Measurements from ENCODE around the gene ZCCHC2.

DNA sequence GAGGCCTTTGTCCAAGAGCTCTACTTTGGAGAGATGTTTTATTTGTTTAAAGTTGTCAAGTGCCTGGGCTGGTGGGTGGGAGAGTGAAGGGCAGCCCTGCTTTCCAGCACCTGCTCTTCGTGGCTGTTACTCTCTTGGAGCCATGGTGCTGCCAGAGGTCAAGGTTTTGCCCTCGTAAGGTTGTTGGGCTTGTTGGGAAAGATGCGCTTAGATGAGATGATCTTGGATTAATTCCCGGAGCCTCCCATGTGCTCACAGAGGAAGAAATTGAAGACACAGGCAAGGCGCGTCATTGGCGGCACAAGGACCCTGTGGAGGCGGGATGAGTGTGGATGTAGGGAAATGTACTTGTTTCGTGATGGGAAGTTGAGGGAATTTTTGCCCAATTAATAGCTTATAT lies 27.9 kb downstream of the ZCCHC2 start:
- TF ChIP-seq, protein P1, sequence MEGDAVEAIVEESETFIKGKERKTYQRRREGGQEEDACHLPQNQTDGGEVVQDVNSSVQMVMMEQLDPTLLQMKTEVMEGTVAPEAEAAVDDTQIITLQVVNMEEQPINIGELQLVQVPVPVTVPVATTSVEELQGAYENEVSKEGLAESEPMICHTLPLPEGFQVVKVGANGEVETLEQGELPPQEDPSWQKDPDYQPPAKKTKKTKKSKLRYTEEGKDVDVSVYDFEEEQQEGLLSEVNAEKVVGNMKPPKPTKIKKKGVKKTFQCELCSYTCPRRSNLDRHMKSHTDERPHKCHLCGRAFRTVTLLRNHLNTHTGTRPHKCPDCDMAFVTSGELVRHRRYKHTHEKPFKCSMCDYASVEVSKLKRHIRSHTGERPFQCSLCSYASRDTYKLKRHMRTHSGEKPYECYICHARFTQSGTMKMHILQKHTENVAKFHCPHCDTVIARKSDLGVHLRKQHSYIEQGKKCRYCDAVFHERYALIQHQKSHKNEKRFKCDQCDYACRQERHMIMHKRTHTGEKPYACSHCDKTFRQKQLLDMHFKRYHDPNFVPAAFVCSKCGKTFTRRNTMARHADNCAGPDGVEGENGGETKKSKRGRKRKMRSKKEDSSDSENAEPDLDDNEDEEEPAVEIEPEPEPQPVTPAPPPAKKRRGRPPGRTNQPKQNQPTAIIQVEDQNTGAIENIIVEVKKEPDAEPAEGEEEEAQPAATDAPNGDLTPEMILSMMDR (IDR thresholded peaks at IDR 0.05; ENCODE audit: low read depth, low read length, missing input control): no peak
- TF ChIP-seq EGR1 (IDR thresholded peaks at IDR 0.05; ENCODE audit: low read depth in 2 of 2) (no peak), YY1 (IDR thresholded peaks at IDR 0.05) (no peak), JUND (IDR thresholded peaks at IDR 0.05) (no peak), RAD21 (IDR thresholded peaks at IDR 0.05) (no peak), TAF1 (conservative IDR thresholded peaks at IDR 0.05) (no peak), RXRA (IDR thresholded peaks at IDR 0.05) (no peak), HNF4A (conservative IDR thresholded peaks at IDR 0.05) (no peak), FOXA1 (IDR thresholded peaks at IDR 0.05) (no peak), GABPA (IDR thresholded peaks at IDR 0.05 in 1 of 2, conservative IDR thresholded peaks at IDR 0.05 in 1 of 2) (no peak)
- TF ChIP-seq, protein P2, sequence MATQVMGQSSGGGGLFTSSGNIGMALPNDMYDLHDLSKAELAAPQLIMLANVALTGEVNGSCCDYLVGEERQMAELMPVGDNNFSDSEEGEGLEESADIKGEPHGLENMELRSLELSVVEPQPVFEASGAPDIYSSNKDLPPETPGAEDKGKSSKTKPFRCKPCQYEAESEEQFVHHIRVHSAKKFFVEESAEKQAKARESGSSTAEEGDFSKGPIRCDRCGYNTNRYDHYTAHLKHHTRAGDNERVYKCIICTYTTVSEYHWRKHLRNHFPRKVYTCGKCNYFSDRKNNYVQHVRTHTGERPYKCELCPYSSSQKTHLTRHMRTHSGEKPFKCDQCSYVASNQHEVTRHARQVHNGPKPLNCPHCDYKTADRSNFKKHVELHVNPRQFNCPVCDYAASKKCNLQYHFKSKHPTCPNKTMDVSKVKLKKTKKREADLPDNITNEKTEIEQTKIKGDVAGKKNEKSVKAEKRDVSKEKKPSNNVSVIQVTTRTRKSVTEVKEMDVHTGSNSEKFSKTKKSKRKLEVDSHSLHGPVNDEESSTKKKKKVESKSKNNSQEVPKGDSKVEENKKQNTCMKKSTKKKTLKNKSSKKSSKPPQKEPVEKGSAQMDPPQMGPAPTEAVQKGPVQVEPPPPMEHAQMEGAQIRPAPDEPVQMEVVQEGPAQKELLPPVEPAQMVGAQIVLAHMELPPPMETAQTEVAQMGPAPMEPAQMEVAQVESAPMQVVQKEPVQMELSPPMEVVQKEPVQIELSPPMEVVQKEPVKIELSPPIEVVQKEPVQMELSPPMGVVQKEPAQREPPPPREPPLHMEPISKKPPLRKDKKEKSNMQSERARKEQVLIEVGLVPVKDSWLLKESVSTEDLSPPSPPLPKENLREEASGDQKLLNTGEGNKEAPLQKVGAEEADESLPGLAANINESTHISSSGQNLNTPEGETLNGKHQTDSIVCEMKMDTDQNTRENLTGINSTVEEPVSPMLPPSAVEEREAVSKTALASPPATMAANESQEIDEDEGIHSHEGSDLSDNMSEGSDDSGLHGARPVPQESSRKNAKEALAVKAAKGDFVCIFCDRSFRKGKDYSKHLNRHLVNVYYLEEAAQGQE (IDR thresholded peaks at IDR 0.05): no peak
- TF ChIP-seq, protein P3, sequence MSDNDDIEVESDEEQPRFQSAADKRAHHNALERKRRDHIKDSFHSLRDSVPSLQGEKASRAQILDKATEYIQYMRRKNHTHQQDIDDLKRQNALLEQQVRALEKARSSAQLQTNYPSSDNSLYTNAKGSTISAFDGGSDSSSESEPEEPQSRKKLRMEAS (IDR thresholded peaks at IDR 0.05): no peak
- TF ChIP-seq, protein P4, sequence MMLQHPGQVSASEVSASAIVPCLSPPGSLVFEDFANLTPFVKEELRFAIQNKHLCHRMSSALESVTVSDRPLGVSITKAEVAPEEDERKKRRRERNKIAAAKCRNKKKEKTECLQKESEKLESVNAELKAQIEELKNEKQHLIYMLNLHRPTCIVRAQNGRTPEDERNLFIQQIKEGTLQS (IDR thresholded peaks at IDR 0.05): no peak

Measured in liver (tissue), 3 donors.